GM12892 (cell line): ENCODE measurements around the gene TRAPPC10.

ENCODE experiments used
- POLR2A ChIP-seq: IDR thresholded peaks from 2 replicates; pipeline ENCODE4 v1.6.1; 2011; ENCODE audit warnings: low read depth, low read length, control low read depth
- POLR2AphosphoS5 ChIP-seq: IDR thresholded peaks from 2 replicates; pipeline ENCODE4 v1.6.1; 2011; ENCODE audit warnings: low read depth, low read length, control low read depth
- TAF1 ChIP-seq: IDR thresholded peaks from 2 replicates; pipeline ENCODE4 v1.6.1; 2011; ENCODE audit warnings: low read depth, mild to moderate bottlenecking, control low read depth, low read length, borderline replicate concordance

- TF ChIP-seq POLR2A (no peak), TAF1 (no peak), POLR2AphosphoS5 (no peak; the same call in 1 of the 2 replicates)
Observed at GRCh38 chr21:43981151-43981870, 30.8 kb upstream of the TRAPPC10 start.
